Naive thymus-derived CD4-positive, alpha-beta T cell (primary cell): ENCODE data around the gene TSSK6. TPM values are rescaled to one million over a fixed set of nuclear protein-coding genes. Genes with fewer than 3 reads are reported as not detected.

Experiments
- ATAC-seq: fragments of 150-1000 bp; cut with Tn5 transposase; 2 replicates; pipeline ENCODE4 v1.10.0; 2021; ENCODE audit warnings: mild to moderate bottlenecking, moderate library complexity
- CTCF ChIA-PET: fragments of 350-600 bp; sonication (Branson Sonifier 250); formaldehyde crosslinking; loops from one replicate; lab custom pipeline; 2021; ENCODE audit warnings: antibody characterized with exemption; lab: Charles Lee
- POLR2A ChIA-PET: fragments of 350-600 bp; sonication (Branson Sonifier 250); formaldehyde crosslinking; loops from one replicate; lab custom pipeline; 2021; ENCODE audit warnings: antibody characterized with exemption, inconsistent platforms; lab: Charles Lee
- DNase-seq, 9 donors: peaks; one replicate each; pipeline versions ENCODE4 v3.0.0 to v3.0.0-alpha.2; 2020 to 2022; ENCODE audit warnings: mixed read lengths in 1 of 9
- H3K27ac ChIP-seq: one replicate; pipeline ENCODE4 v1.7.0; 2013; ENCODE audit warnings: mild to moderate bottlenecking, low read depth, low read length, moderate library complexity
- H3K27me3 ChIP-seq, 2 donors: one replicate each; pipeline ENCODE4 v1.7.0; 2013; ENCODE audit warnings: low read length in 2 of 2, mild to moderate bottlenecking in 2 of 2, moderate library complexity in 2 of 2; ENCODE audit not compliant: control insufficient read depth in 2 of 2, insufficient read depth in 2 of 2
- H3K36me3 ChIP-seq, 3 experiments: 1 replicate in 2 of 3; 2 replicates in 1 of 3; pipeline ENCODE4 v1.7.0; 2013; ENCODE audit warnings: low read length in 3 of 3, mild to moderate bottlenecking in 3 of 3, moderate library complexity in 1 of 3; ENCODE audit not compliant: insufficient read depth in 3 of 3, control insufficient read depth in 2 of 3
- H3K4me1 ChIP-seq, 2 donors: one replicate each; pipeline ENCODE4 v1.7.0; 2013; ENCODE audit warnings: low read length in 2 of 2, mild to moderate bottlenecking in 2 of 2, moderate library complexity in 1 of 2; ENCODE audit not compliant: control insufficient read depth in 2 of 2, insufficient read depth in 2 of 2
- H3K4me3 ChIP-seq: 2 replicates; pipeline ENCODE4 v1.7.0; 2013; ENCODE audit warnings: mild to moderate bottlenecking, low read length
- H3K9me3 ChIP-seq, 3 experiments: 1 replicate in 2 of 3; 2 replicates in 1 of 3; pipeline ENCODE4 v1.7.0; 2013; ENCODE audit warnings: low read length in 3 of 3; ENCODE audit not compliant: control insufficient read depth in 2 of 3
- H3K27ac Mint-ChIP-seq, 9 donors: one replicate each; pipeline ENCODE4 v1.8.0; 2020 to 2022; ENCODE audit warnings: mixed read lengths in 9 of 9, mild to moderate bottlenecking in 8 of 9, moderate library complexity in 5 of 9, inconsistent platforms in 2 of 9
- H3K27me3 Mint-ChIP-seq, 5 donors: one replicate each; pipeline ENCODE4 v1.8.0; 2021 to 2022; ENCODE audit warnings: mixed read lengths in 5 of 5, mild to moderate bottlenecking in 1 of 5
- H3K36me3 Mint-ChIP-seq, 5 donors: one replicate each; pipeline ENCODE4 v1.8.0; 2020 to 2022; ENCODE audit warnings: mixed read lengths in 5 of 5, mild to moderate bottlenecking in 3 of 5, inconsistent platforms in 1 of 5
- H3K4me1 Mint-ChIP-seq, 7 donors: one replicate each; pipeline ENCODE4 v1.8.0; 2020 to 2022; ENCODE audit warnings: mixed read lengths in 7 of 7, mild to moderate bottlenecking in 3 of 7, inconsistent platforms in 1 of 7
- H3K4me3 Mint-ChIP-seq, 10 donors: one replicate each; pipeline ENCODE4 v1.8.0; 2020 to 2022; ENCODE audit warnings: mild to moderate bottlenecking in 10 of 10, mixed read lengths in 10 of 10, moderate library complexity in 6 of 10, inconsistent platforms in 2 of 10
- H3K9me3 Mint-ChIP-seq, 11 donors: one replicate each; pipeline ENCODE4 v1.8.0; 2020 to 2022; ENCODE audit warnings: mixed read lengths in 11 of 11, mild to moderate bottlenecking in 4 of 11, inconsistent platforms in 1 of 11, moderate library complexity in 1 of 11
- intact Hi-C, 2 donors: fragments of 100-400 bp; cut with micrococcal nuclease; formaldehyde crosslinking; loops; one replicate each; pipeline ENCODE4 v1.15.1; 2023
- polyA plus RNA-seq, 2 donors: library from polyadenylated mRNA; unstranded; fragments of 300-500 nt; fragmentation: Illumina TruSeq; gene quantifications; one replicate each; pipeline ENCODE4 v1.2.3, GENCODE V29; 2021
- total RNA-seq, 6 experiments: library from RNA in 5 of 6; stranded (reverse) in 5 of 6; gene quantifications; 1 replicate in 5 of 6; 2 replicates in 1 of 6; pipeline ENCODE4 v1.2.3 and lab custom pipeline; 2021 to 2026

Gene TSSK6
- total and polyA plus RNA-seq, 7 experiments from 2014 or later = 1.4 to 11.3 (median 4.4) TPM

GRCh38 chr19:19529783-19530422 lies 14.6 kb upstream of the TSSK6 start:
- H3K9me3 ChIP-seq = no peaks in the 10 kb centered on the region
- peaks cover 8 to 17% (median 16%) of the 10 kb centered on the region in 7 donors for H3K4me1 Mint-ChIP-seq

GRCh38 chr19:19528721-19529490 lies 13.6 kb upstream of the TSSK6 start, which contains the start of gene YJEFN3:
TSS of gene YJEFN3 (plus strand) at chr19:19528911. CDS start at chr19:19528933, 22 bp downstream.
- no peaks in the 10 kb centered on the region for H3K9me3 Mint-ChIP-seq
- no peaks in the 10 kb centered on the region for H3K27me3 Mint-ChIP-seq
- ATAC-seq = no peak
- Histone ChIP-seq H3K4me1 (peaks cover 3 to 9% of the 10 kb centered on the region in 2 donors), H3K27me3 (no peaks in the 10 kb centered on the region), H3K36me3 (peaks cover 0 to 49% (median 3%) of the 10 kb centered on the region in 3 experiments), H3K27ac (no peak within 1 kb of the TSS), H3K9me3 (no peaks in the 10 kb centered on the region), H3K4me3 (no peak within 1 kb of the TSS)
- H3K4me3 Mint-ChIP-seq = no peak within 1 kb of the TSS
- ChIA-PET CTCF (interaction anchor here (1.3 kb wide), 1 partner anchor 115 kb away, joined by 4 read pairs; no protein-coding TSS in a partner anchor), POLR2A (interaction anchor here (1.3 to 1.4 kb wide), 2 partner anchors 13 to 115 kb away, joined by 3 read pairs; partner anchors contain the start of genes GMIP and NDUFA13)
- intact Hi-C loops = no loop called here
- H3K4me1 Mint-ChIP-seq = peaks cover 8 to 12% (median 10%) of the 10 kb centered on the region in 7 donors
- H3K36me3 Mint-ChIP-seq = peaks cover 0 to 4% (median 0%) of the 10 kb centered on the region in 5 donors
- peak within 1 kb of the TSS in 3 of 9 donors; percentile 14 to 78 (median 52) for H3K27ac Mint-ChIP-seq
- no peak for DNase-seq

More at GRCh38 chr19:19529783-19530422, 14.6 kb upstream of the TSSK6 start:
- Histone ChIP-seq H3K4me1 (peaks cover 3 to 9% of the 10 kb centered on the region in 2 donors), H3K36me3 (peaks cover 0 to 41% (median 3%) of the 10 kb centered on the region in 3 experiments), H3K4me3 (no peak overlapping the region), H3K27me3 (no peaks in the 10 kb centered on the region), H3K27ac (no peak overlapping the region)
- Mint-ChIP-seq H3K27me3 (no peaks in the 10 kb centered on the region), H3K9me3 (peaks cover 0 to 4% (median 0%) of the 10 kb centered on the region in 11 donors), H3K4me3 (no peak overlapping the region), H3K36me3 (peaks cover 0 to 4% (median 0%) of the 10 kb centered on the region in 5 donors), H3K27ac (peak overlapping the region in 2 of 9 donors; percentile 21 to 52)
- DNase-seq (no peak), ATAC-seq (no peak)
- POLR2A ChIA-PET = interaction anchor here (1.3 to 1.4 kb wide), 2 partner anchors 14 to 114 kb away, joined by 3 read pairs; partner anchors contain the start of genes GMIP and NDUFA13
- CTCF ChIA-PET = interaction anchor here (0.5 to 1.3 kb wide), 2 partner anchors 114 to 1846 kb away, joined by 3 to 4 read pairs; no protein-coding TSS in a partner anchor
- intact Hi-C loops = loop anchor here in 1 of 2 donors (5.0 kb wide), 1 partner anchor 97 kb away; the partner anchor contains the start of gene LPAR2

GRCh38 chr19:19527674-19528625 lies 12.6 kb upstream of the TSSK6 start:
- H3K27ac ChIP-seq = no peak overlapping the region
- no peaks in the 10 kb centered on the region for H3K27me3 ChIP-seq
- intact Hi-C loops = no loop called here
- peaks cover 3 to 9% of the 10 kb centered on the region in 2 donors for H3K4me1 ChIP-seq
- H3K9me3 ChIP-seq = no peaks in the 10 kb centered on the region
- H3K4me3 ChIP-seq = no peak overlapping the region
- ChIA-PET POLR2A (no interaction called here), CTCF (interaction anchor here (1.3 kb wide), 1 partner anchor 116 kb away, joined by 4 read pairs; no protein-coding TSS in a partner anchor)
- ATAC-seq = no peak
- no peak for DNase-seq
- H3K4me1 Mint-ChIP-seq = peaks cover 5 to 10% (median 9%) of the 10 kb centered on the region in 7 donors
- H3K27me3 Mint-ChIP-seq = no peaks in the 10 kb centered on the region
- peak overlapping the region in 1 of 9 donors; percentile 14 for H3K27ac Mint-ChIP-seq
- H3K36me3 ChIP-seq = peaks cover 0 to 53% (median 3%) of the 10 kb centered on the region in 3 experiments
- no peaks in the 10 kb centered on the region for H3K9me3 Mint-ChIP-seq
- peaks cover 0 to 4% (median 2%) of the 10 kb centered on the region in 5 donors for H3K36me3 Mint-ChIP-seq
- H3K4me3 Mint-ChIP-seq = no peak overlapping the region

- Histone ChIP-seq H3K27me3 (no peaks in the 10 kb centered on the region), H3K4me3 (no peak overlapping the region), H3K27ac (no peak overlapping the region), H3K4me1 (peaks cover 3 to 5% of the 10 kb centered on the region in 2 donors), H3K9me3 (no peaks in the 10 kb centered on the region), H3K36me3 (peaks cover 0 to 53% (median 3%) of the 10 kb centered on the region in 3 experiments)
- intact Hi-C loops = no loop called here
- POLR2A ChIA-PET = no interaction called here
- H3K27ac Mint-ChIP-seq = no peak overlapping the region
- ATAC-seq (no peak), DNase-seq (no peak)
- peaks cover 0 to 8% (median 5%) of the 10 kb centered on the region in 5 donors for H3K36me3 Mint-ChIP-seq
- H3K4me1 Mint-ChIP-seq = peaks cover 4 to 12% (median 10%) of the 10 kb centered on the region in 7 donors
- no peaks in the 10 kb centered on the region for H3K27me3 Mint-ChIP-seq
- no peak overlapping the region for H3K4me3 Mint-ChIP-seq
- no peaks in the 10 kb centered on the region for H3K9me3 Mint-ChIP-seq
- CTCF ChIA-PET = no interaction called here
Measured at GRCh38 chr19:19527371-19527656, 12.0 kb upstream of the TSSK6 start.

- H3K9me3 Mint-ChIP-seq = no peaks in the 10 kb centered on the region
- H3K27ac Mint-ChIP-seq = peak overlapping the region in 2 of 9 donors; percentile 14 to 43
- H3K4me1 ChIP-seq = no peaks in the 10 kb centered on the region
- ChIA-PET POLR2A (no interaction called here), CTCF (no interaction called here)
- H3K4me3 Mint-ChIP-seq = no peak overlapping the region
- ATAC-seq = no peak
- peaks cover 0 to 8% (median 5%) of the 10 kb centered on the region in 5 donors for H3K36me3 Mint-ChIP-seq
- no peaks in the 10 kb centered on the region for H3K27me3 Mint-ChIP-seq
- peaks cover 0 to 9% (median 7%) of the 10 kb centered on the region in 7 donors for H3K4me1 Mint-ChIP-seq
- no peak overlapping the region for H3K27ac ChIP-seq
- no peaks in the 10 kb centered on the region for H3K9me3 ChIP-seq
- H3K4me3 ChIP-seq = no peak overlapping the region
- H3K36me3 ChIP-seq = peaks cover 0 to 53% (median 3%) of the 10 kb centered on the region in 3 experiments
- DNase-seq = no peak
- H3K27me3 ChIP-seq = no peaks in the 10 kb centered on the region
- intact Hi-C loops = no loop called here
Measured at GRCh38 chr19:19526581-19527370, 11.4 kb upstream of the TSSK6 start.
